Left ventricle myocardium superior (tissue), 1 donor: ENCODE data around the gene MYDGF. TPM values are rescaled to one million over a fixed set of nuclear protein-coding genes. Genes with fewer than 3 reads are reported as not detected.

ENCODE experiments used
- ATAC-seq: fragments of 200-7000 bp; cut with Tn5 transposase; one replicate; pipeline ENCODE4 v1.9.1; 2020; ENCODE audit warnings: mild to moderate bottlenecking, moderate library complexity
- DNase-seq: peaks from one replicate; pipeline ENCODE4 v3.0.0-alpha.2; 2020
- intact Hi-C: fragments of 100-400 bp; cut with micrococcal nuclease; formaldehyde crosslinking; loops from one replicate; pipeline ENCODE4 v1.11.0; 2022
- total RNA-seq: library from RNA; stranded (reverse); fragmentation: NEBNext Ultra II Directional; extraction: Animal tissue kit (Norgen Biotek cat#: 25700); gene quantifications from one replicate; pipeline ENCODE4 v1.2.1, GENCODE V29; 2021
- donor health status: DM: no; HTN: yes; CAD: no; lungs with severe emphysema.

Gene MYDGF
- total RNA-seq, 1 donor from 2014 or later, result 27.0 TPM

GRCh38 chr19:4622695-4623421, 47.3 kb downstream of the MYDGF start:
- no peak for ATAC-seq
- peak; percentile 20 for DNase-seq

GRCh38 chr19:4620675-4621074, 49.5 kb downstream of the MYDGF start:
- DNase-seq (no peak), ATAC-seq (no peak)
- intact Hi-C loops, result no loop called here

More at GRCh38 chr19:4622695-4623421, 47.3 kb downstream of the MYDGF start:
- intact Hi-C loops, result no loop called here

- intact Hi-C loops, result no loop called here
- DNase-seq (no peak), ATAC-seq (no peak)
Observed at GRCh38 chr19:4619668-4620294, 50.4 kb downstream of the MYDGF start.

GRCh38 chr19:4618019-4618418, 52.1 kb downstream of the MYDGF start:
- intact Hi-C loops, result no loop called here

GRCh38 chr19:4613254-4613751, 56.8 kb downstream of the MYDGF start:
- no peak for DNase-seq
- ATAC-seq, result no peak
- intact Hi-C loops, result no loop called here

More at GRCh38 chr19:4618019-4618418, 52.1 kb downstream of the MYDGF start:
- DNase-seq (no peak), ATAC-seq (no peak)

- peak; percentile 74 for DNase-seq
- intact Hi-C loops, result no loop called here
- ATAC-seq, result peak; percentile 87
Observed at GRCh38 chr19:4609878-4610511, 60.1 kb downstream of the MYDGF start.

Other genes starting within 250 kb of the MYDGF start
- gene UBXN6, start 212.5 kb downstream of the MYDGF start, total RNA-seq, result 127 TPM
- 30.3 TPM for gene HDGFL2, start 198.0 kb downstream of the MYDGF start, total RNA-seq
- 235 TPM for gene PLIN4, start 151.9 kb downstream of the MYDGF start, total RNA-seq
- 44.2 TPM for gene PLIN5, start 135.1 kb downstream of the MYDGF start, total RNA-seq
- gene LRG1, start 130.3 kb downstream of the MYDGF start, total RNA-seq, result 0.30 TPM
- gene SEMA6B, start 110.7 kb downstream of the MYDGF start, total RNA-seq, result 15.7 TPM
- 4.8 TPM for gene TNFAIP8L1, start 30.8 kb downstream of the MYDGF start, total RNA-seq
- 53.9 TPM for gene DPP9, start 53.5 kb upstream of the MYDGF start, total RNA-seq
- 49.6 TPM for gene FEM1A, start 121.4 kb upstream of the MYDGF start, total RNA-seq
- gene TICAM1, start 161.4 kb upstream of the MYDGF start, total RNA-seq, result 6.2 TPM
- 25.8 TPM for gene PLIN3, start 197.3 kb upstream of the MYDGF start, total RNA-seq
- gene ARRDC5, start 232.6 kb upstream of the MYDGF start, total RNA-seq, result not detected
- gene UHRF1, start 239.2 kb upstream of the MYDGF start, total RNA-seq, result 1.5 TPM